Measurements from ENCODE around the gene PDE4C. TPM values are rescaled to one million over a fixed set of nuclear protein-coding genes. Genes with fewer than 3 reads are reported as not detected.

The PDE4C gene
- total RNA-seq, 1 donor from 2014 or later = 1.4 TPM

DNA sequence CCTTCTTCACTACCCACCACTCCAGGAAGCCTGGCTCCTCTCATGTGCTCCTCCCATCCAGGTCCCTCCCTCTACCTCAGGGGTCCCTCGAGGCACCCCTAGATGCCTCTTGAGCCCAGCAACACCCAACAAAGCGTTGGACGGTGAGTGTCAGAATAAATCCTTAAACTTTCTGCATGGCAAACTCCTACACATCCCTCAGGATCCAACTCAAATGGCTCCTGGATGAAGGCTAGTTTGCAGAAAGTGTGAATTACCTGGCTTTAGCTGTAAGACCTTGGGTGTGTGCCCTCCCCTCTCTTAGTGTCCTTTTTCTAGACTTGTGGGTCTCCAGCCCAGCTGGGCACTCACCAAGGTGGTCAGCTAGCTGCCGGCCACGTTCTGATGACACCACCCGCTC lies 27.9 kb downstream of the PDE4C start:
- Mint-ChIP-seq H3K27ac (peak overlapping the region; percentile 10), H3K4me1 (peaks cover 18% of the 10 kb centered on the region), H3K36me3 (peaks cover 12% of the 10 kb centered on the region), H3K9me3 (no peaks in the 10 kb centered on the region), H3K4me3 (no peak overlapping the region), H3K27me3 (ENCODE audit: low read depth) (no peaks in the 10 kb centered on the region)
- no peak for DNase-seq (ENCODE audit: low spot score in 2 of 2, unreplicated experiment in 2 of 2)
- TF ChIP-seq, protein P1, sequence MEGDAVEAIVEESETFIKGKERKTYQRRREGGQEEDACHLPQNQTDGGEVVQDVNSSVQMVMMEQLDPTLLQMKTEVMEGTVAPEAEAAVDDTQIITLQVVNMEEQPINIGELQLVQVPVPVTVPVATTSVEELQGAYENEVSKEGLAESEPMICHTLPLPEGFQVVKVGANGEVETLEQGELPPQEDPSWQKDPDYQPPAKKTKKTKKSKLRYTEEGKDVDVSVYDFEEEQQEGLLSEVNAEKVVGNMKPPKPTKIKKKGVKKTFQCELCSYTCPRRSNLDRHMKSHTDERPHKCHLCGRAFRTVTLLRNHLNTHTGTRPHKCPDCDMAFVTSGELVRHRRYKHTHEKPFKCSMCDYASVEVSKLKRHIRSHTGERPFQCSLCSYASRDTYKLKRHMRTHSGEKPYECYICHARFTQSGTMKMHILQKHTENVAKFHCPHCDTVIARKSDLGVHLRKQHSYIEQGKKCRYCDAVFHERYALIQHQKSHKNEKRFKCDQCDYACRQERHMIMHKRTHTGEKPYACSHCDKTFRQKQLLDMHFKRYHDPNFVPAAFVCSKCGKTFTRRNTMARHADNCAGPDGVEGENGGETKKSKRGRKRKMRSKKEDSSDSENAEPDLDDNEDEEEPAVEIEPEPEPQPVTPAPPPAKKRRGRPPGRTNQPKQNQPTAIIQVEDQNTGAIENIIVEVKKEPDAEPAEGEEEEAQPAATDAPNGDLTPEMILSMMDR (IDR thresholded peaks at IDR 0.05; ENCODE audit: unreplicated experiment) = no peak

DNA sequence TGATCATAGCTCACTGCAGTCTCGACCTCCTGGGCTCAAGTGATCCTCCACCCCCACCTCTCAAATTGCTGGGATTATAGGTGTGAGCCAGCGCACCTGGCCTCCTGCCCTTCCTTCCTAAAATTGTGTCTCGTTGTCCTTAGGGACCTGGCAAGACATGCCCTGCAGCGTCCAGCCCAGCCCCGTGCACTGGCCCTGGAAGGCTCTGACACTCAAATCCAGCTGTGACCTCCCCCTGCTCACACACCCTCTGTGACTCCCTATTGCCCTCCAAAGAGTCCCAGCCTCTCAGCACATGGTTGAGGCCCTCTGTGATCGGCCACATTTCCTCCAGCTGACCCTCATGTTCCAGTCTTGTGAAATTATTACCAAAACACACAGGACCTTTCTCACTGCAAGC lies 28.3 kb downstream of the PDE4C start:
- H3K9me3 Mint-ChIP-seq = no peaks in the 10 kb centered on the region
- H3K4me3 Mint-ChIP-seq = no peak overlapping the region
- H3K27ac Mint-ChIP-seq = peak overlapping the region; percentile 10
- peaks cover 16% of the 10 kb centered on the region for H3K4me1 Mint-ChIP-seq
- H3K36me3 Mint-ChIP-seq = peaks cover 12% of the 10 kb centered on the region
- no peak for DNase-seq (ENCODE audit: low spot score in 2 of 2, unreplicated experiment in 2 of 2)
- TF ChIP-seq, protein P1 (IDR thresholded peaks at IDR 0.05; ENCODE audit: unreplicated experiment) = no peak
- H3K27me3 Mint-ChIP-seq (ENCODE audit: low read depth) = no peaks in the 10 kb centered on the region

DNA sequence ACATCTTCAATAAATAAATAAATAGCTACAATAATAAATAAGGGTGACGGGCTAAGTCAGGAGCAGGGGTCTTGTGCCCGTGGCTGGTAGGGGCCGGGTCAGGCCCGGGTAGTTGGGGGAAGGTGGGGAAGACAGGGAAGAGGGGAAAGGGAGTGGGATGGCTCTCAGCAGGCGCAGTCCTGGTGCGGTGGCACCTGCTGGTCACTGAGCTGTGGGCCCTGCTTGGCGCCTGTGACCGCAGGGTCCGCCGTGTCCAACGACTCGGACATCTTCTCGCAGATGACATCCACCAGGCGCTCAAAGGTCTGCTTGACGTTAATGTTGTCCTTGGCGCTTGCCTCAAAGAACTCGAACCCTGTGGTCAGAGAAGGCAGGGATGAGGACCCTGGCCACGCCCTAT lies 28.9 kb downstream of the PDE4C start:
- TF ChIP-seq, protein P1 (IDR thresholded peaks at IDR 0.05; ENCODE audit: unreplicated experiment) = no peak
- Mint-ChIP-seq H3K27ac (no peak overlapping the region), H3K4me3 (no peak overlapping the region), H3K27me3 (ENCODE audit: low read depth) (no peaks in the 10 kb centered on the region), H3K36me3 (peaks cover 12% of the 10 kb centered on the region), H3K4me1 (peaks cover 15% of the 10 kb centered on the region), H3K9me3 (no peaks in the 10 kb centered on the region)
- no peak for DNase-seq (ENCODE audit: low spot score in 2 of 2, unreplicated experiment in 2 of 2)

DNA sequence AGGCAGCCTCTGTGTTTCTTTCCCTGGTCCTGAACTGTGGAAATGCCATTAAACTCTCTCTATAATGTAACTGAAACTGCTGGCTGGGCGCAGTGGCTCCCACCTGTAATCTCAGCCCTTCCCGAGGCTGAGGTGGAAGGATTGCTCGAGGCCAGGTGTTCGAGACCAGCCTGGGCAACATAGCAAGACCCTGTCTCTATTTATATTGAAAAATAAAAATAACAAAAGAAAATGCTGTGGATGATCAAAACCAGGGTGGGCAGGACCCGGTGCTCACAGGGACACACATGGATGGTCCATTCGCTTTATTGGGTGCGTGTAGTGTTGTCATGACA lies 29.8 kb downstream of the PDE4C start:
- peaks cover 17% of the 10 kb centered on the region for H3K4me1 Mint-ChIP-seq
- H3K4me3 Mint-ChIP-seq = no peak overlapping the region
- TF ChIP-seq, protein P1 (IDR thresholded peaks at IDR 0.05; ENCODE audit: unreplicated experiment) = no peak
- no peak for DNase-seq (ENCODE audit: low spot score in 2 of 2, unreplicated experiment in 2 of 2)
- H3K27me3 Mint-ChIP-seq (ENCODE audit: low read depth) = no peaks in the 10 kb centered on the region
- peaks cover 11% of the 10 kb centered on the region for H3K36me3 Mint-ChIP-seq
- no peak overlapping the region for H3K27ac Mint-ChIP-seq
- H3K9me3 Mint-ChIP-seq = no peaks in the 10 kb centered on the region

DNA sequence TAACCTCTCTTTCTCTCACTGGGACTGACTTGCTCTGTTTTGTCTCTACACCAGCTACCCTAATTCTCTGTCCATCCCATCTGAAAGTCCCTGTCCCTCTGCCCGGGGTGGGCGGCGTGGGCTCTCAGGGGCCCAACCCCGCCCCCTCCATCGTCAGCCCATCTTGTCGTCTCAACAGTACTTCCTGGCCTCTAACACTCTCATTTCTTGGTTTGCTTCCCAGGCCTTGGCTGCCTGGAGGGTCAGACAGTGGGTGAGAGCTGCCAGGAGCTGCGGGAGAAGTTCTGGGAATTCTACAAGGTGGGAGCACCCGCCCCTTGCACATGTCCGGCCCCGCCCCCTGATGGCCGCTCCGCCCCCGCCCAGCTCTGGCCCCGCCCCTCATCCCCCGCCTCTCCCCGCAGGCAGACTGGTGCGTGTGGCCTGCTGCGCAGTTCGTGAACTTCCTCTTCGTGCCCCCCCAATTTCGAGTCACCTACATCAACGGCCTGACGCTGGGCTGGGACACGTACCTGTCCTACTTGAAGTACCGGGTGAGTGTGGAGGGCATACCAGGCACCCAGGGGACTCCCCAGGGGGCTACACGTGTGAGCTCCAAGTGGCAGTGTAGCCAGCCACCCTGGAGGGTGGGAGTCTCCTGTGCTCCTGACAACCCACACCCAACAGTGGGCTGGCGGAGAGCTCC lies 31.5 kb downstream of the PDE4C start:
- Mint-ChIP-seq H3K27me3 (ENCODE audit: low read depth) (no peaks in the 10 kb centered on the region), H3K9me3 (no peaks in the 10 kb centered on the region), H3K27ac (peak overlapping the region; percentile 64), H3K4me3 (peak overlapping the region; percentile 82), H3K4me1 (peaks cover 17% of the 10 kb centered on the region), H3K36me3 (peaks cover 6% of the 10 kb centered on the region)
- DNase-seq (ENCODE audit: low spot score in 2 of 2, unreplicated experiment in 2 of 2) = no peak
- TF ChIP-seq, protein P1 (IDR thresholded peaks at IDR 0.05; ENCODE audit: unreplicated experiment) = no peak

DNA sequence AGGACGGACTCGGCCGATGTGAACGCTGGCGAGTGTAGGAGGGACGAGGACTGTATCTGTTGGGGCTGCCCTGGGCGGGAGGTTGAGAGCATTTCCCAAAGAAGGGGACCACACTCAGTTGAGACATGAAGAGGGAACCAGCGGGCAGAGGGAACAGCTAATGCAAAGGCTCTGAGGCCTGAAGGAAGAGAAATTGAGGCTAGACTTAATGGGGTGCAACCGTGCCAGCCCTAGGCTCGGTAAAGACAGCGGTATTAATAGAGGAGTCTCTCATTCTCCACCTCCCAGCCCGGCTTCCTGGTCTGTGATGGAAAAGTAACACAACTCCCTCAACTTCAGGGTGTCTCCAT lies 32.1 kb downstream of the PDE4C start:
- H3K4me1 Mint-ChIP-seq = peaks cover 17% of the 10 kb centered on the region
- H3K36me3 Mint-ChIP-seq = peaks cover 6% of the 10 kb centered on the region
- TF ChIP-seq, protein P1 (IDR thresholded peaks at IDR 0.05; ENCODE audit: unreplicated experiment) = no peak
- peak overlapping the region; percentile 82 for H3K4me3 Mint-ChIP-seq
- no peak for DNase-seq (ENCODE audit: low spot score in 2 of 2, unreplicated experiment in 2 of 2)
- H3K27me3 Mint-ChIP-seq (ENCODE audit: low read depth) = no peaks in the 10 kb centered on the region
- no peaks in the 10 kb centered on the region for H3K9me3 Mint-ChIP-seq
- H3K27ac Mint-ChIP-seq = peak overlapping the region; percentile 95

Data from mesothelial cell of epicardium (in vitro differentiated cells).